Esophagus muscularis mucosa (tissue), 4 donors: ENCODE data around the gene PPL.

ENCODE experiments used
- EP300 ChIP-seq: sonication (generic); formaldehyde crosslinking; IDR thresholded peaks from one replicate; pipeline ENCODE4 v1.6.1; 2017; ENCODE audit warnings: antibody characterized with exemption
- POLR2A ChIP-seq: fragments of 450-650 bp; IDR thresholded peaks from one replicate; pipeline ENCODE4 v1.6.1; 2017; ENCODE audit warnings: antibody characterized with exemption, moderate library complexity, mild to moderate bottlenecking, low read depth
- TF ChIP-seq, protein P1 (sequence below), 3 experiments: fragments of 200-600 bp in 2 of 3; fragments of 450-650 bp in 1 of 3; sonication (generic) in 2 of 3; IDR thresholded peaks; one replicate each; pipeline ENCODE4 v1.5.1; 2017 to 2019; ENCODE audit warnings: antibody characterized with exemption in 3 of 3, mild to moderate bottlenecking in 2 of 3, moderate library complexity in 1 of 3

DNA sequence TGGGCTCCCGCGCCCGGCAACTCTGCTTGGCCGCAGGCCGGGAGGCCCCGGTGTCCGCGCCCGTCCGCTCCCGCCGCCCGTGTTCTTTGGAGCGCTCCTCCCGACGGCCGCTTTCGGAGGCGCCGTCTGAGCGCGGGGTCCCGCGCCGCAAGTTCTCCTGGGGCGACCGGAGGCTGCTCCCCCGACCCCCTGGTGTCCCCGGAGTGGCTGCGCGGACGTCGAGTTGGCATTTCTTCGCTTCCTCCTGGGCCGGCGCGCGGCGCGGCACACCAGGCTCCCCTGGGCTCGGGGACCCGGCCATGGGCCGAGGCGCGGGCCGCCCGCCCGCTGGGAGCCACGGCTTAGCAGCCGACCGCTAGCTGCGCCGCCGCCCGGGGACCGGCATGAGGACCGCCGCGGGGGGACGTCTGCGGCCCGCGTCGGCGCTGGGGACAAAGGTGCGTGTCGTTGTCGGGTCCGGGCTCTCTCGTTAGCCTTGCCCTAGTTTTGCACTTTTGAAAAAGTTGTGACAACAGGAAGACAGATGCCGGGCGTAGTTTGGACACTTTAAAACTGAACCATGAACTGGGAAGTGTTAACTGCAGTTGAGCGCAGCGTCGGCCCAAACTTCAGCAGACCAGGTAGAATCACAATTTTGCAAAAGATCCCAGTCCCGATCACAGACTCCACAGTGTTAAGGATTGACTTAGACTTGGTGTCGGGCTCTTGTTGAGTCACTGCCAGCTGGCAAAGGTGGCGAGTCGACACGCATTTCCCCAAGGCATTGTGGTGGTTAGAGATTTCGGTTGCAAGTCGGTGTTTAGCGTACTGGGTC lies 89.0 kb downstream of the PPL start:
- TF ChIP-seq, protein P1, sequence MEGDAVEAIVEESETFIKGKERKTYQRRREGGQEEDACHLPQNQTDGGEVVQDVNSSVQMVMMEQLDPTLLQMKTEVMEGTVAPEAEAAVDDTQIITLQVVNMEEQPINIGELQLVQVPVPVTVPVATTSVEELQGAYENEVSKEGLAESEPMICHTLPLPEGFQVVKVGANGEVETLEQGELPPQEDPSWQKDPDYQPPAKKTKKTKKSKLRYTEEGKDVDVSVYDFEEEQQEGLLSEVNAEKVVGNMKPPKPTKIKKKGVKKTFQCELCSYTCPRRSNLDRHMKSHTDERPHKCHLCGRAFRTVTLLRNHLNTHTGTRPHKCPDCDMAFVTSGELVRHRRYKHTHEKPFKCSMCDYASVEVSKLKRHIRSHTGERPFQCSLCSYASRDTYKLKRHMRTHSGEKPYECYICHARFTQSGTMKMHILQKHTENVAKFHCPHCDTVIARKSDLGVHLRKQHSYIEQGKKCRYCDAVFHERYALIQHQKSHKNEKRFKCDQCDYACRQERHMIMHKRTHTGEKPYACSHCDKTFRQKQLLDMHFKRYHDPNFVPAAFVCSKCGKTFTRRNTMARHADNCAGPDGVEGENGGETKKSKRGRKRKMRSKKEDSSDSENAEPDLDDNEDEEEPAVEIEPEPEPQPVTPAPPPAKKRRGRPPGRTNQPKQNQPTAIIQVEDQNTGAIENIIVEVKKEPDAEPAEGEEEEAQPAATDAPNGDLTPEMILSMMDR (IDR thresholded peaks at IDR 0.05): no peak
- no peak for TF ChIP-seq POLR2A
- no peak for TF ChIP-seq EP300
